Mucosa of rectum (tissue), 2 donors: Measurements from ENCODE around the gene KLK3.
A peak's percentile ranks its signal among the peaks of the same experiment; 100 is the strongest.

Experiments used
- H3K27ac ChIP-seq, 2 donors: one replicate each; pipeline ENCODE4 v1.7.0; 2013; ENCODE audit warnings: inconsistent platforms in 2 of 2, low read depth in 2 of 2, low read length in 2 of 2
- H3K27me3 ChIP-seq, 2 donors: one replicate each; pipeline ENCODE4 v1.7.0; 2013; ENCODE audit warnings: low read length in 2 of 2; ENCODE audit not compliant: control insufficient read depth in 2 of 2, insufficient read depth in 2 of 2
- H3K36me3 ChIP-seq, 2 donors: one replicate each; pipeline ENCODE4 v1.7.0; 2013; ENCODE audit warnings: low read length in 2 of 2; ENCODE audit not compliant: control insufficient read depth in 2 of 2, insufficient read depth in 2 of 2
- H3K4me1 ChIP-seq, 2 donors: one replicate each; pipeline ENCODE4 v1.7.0; 2013; ENCODE audit warnings: low read length in 2 of 2, mild to moderate bottlenecking in 1 of 2; ENCODE audit not compliant: control insufficient read depth in 2 of 2, insufficient read depth in 2 of 2
- H3K4me3 ChIP-seq, 2 donors: one replicate each; pipeline ENCODE4 v1.7.0; 2013; ENCODE audit warnings: low read length in 2 of 2
- H3K9ac ChIP-seq, 2 donors: one replicate each; pipeline ENCODE4 v1.7.0; 2013; ENCODE audit warnings: low read length in 2 of 2, low read depth in 1 of 2, mild to moderate bottlenecking in 1 of 2
- H3K9me3 ChIP-seq, 2 donors: one replicate each; pipeline ENCODE4 v1.7.0; 2013; ENCODE audit warnings: low read length in 2 of 2; ENCODE audit not compliant: control insufficient read depth in 2 of 2
- donor health status: healthy.
- donor health status: Normal muscosa, but diverticular disease.

The KLK3 gene

DNA sequence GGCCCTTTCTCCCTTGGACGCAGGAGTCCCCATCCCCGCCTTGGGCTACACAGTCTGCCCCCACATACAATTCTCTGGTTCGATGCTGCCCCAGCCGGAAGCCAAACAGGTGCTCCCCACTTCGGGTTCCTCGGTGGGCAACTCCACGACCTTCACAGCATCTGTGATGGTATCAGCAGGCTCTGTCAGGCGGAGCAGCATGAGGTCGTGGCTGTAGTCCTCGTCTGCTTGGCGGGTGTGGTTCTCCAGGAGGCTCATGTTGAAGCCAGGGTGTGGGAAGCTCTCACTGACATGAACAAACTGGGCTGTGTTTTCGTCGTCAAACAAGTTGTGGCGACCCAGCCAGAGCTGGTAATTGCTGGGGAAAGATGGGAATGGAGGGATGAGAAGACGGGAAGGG, 34.6 kb upstream of the KLK3 start:
- peak overlapping the region in 1 of 2 donors; percentile 79 for H3K9ac ChIP-seq
- peak overlapping the region; percentile 63 to 70 for H3K4me3 ChIP-seq
- H3K36me3 ChIP-seq = no peaks in the 10 kb centered on the region
- peak overlapping the region; percentile 80 to 89 for H3K27ac ChIP-seq
- peaks cover 8 to 12% of the 10 kb centered on the region in 2 donors for H3K27me3 ChIP-seq
- H3K9me3 ChIP-seq = no peaks in the 10 kb centered on the region
- peaks cover 24 to 55% of the 10 kb centered on the region in 2 donors for H3K4me1 ChIP-seq

DNA sequence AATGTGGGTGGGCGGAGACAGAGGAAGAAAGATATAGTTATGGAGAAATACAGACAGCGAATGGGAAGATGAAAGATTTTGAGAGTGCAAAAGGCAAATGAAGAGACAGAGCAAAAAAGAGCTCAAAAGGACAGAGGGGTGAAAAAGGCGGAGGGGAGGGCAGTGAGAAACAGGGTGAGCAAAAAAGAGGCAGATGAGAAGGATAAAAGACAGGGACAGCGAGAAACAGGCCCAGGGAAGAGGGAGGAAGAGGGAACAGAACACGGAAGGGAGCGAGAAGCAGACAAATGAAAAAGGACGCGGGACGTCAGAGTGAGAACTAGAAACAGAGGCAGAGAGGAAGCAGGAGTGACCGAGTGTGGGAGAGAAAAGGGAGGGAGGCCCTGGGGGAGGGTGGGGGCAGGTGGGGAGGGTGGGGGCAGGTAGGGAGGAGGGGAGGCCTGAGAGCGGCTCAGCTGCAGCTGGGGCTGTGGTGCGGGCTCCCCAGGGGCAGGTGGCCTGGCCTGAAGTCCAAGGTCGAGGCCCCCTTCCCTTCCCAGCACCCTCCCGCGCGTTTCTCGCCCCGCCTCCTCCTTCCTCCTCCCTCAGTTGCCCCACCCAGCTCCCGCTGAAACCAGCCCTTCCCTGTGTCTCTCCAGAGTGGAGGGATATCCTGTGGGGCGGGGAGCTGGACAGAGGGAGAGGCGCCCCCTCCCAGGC, 34.0 kb upstream of the KLK3 start:
- peaks cover 8 to 12% of the 10 kb centered on the region in 2 donors for H3K27me3 ChIP-seq
- peak overlapping the region; percentile 63 to 70 for H3K4me3 ChIP-seq
- H3K27ac ChIP-seq = peak overlapping the region; percentile 80 to 89
- peaks cover 24 to 55% of the 10 kb centered on the region in 2 donors for H3K4me1 ChIP-seq
- peak overlapping the region; percentile 68 to 79 for H3K9ac ChIP-seq
- no peaks in the 10 kb centered on the region for H3K36me3 ChIP-seq
- no peaks in the 10 kb centered on the region for H3K9me3 ChIP-seq

DNA sequence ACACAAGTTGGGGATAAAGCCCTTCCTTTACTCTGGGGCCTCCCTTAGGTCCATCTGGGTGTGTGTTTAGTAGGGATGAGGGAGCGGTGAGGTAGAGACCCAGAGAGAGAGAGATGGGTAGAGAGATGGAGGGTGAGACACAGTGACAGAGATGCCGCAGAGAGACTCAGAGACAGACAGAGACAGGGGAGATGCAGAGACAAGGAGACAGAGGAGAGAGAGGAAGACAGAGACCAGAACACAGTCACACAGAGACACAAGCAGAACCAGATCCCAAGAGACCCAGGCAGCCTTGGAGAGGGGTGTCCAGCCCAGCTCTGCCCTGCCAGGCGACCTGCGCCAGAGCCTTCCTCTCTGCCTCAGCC, 33.5 kb upstream of the KLK3 start:
- H3K4me1 ChIP-seq = peaks cover 24 to 55% of the 10 kb centered on the region in 2 donors
- peak overlapping the region in 1 of 2 donors; percentile 44 for H3K9ac ChIP-seq
- peak overlapping the region; percentile 76 to 89 for H3K27ac ChIP-seq
- peak overlapping the region in 1 of 2 donors; percentile 63 for H3K4me3 ChIP-seq
- H3K9me3 ChIP-seq = no peaks in the 10 kb centered on the region
- peaks cover 8 to 12% of the 10 kb centered on the region in 2 donors for H3K27me3 ChIP-seq
- no peaks in the 10 kb centered on the region for H3K36me3 ChIP-seq

DNA sequence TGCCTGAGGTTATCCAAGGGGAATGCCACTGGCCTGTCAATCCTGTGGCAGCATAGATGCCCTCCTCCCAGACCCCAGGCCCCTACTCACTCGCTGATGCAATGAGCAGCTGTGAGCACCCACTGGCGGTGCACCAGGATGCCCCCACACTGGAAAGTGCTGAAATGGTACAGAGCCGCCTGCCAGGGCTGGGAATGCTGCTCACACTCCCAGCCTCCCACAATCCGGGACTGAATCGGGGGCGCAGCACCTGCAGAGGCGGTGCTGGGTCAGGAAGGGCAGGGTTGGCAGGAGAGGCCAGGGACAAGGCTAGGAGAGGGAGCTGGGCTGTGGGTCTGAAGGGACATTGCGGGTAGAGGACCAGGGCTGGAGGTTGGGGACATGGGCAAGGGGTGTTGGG, 33.1 kb upstream of the KLK3 start:
- H3K4me3 ChIP-seq = no peak overlapping the region
- H3K9ac ChIP-seq = peak overlapping the region in 1 of 2 donors; percentile 44
- H3K27ac ChIP-seq = peak overlapping the region; percentile 76 to 89
- no peaks in the 10 kb centered on the region for H3K9me3 ChIP-seq
- no peaks in the 10 kb centered on the region for H3K36me3 ChIP-seq
- H3K4me1 ChIP-seq = peaks cover 24 to 55% of the 10 kb centered on the region in 2 donors
- peaks cover 8 to 12% of the 10 kb centered on the region in 2 donors for H3K27me3 ChIP-seq

DNA sequence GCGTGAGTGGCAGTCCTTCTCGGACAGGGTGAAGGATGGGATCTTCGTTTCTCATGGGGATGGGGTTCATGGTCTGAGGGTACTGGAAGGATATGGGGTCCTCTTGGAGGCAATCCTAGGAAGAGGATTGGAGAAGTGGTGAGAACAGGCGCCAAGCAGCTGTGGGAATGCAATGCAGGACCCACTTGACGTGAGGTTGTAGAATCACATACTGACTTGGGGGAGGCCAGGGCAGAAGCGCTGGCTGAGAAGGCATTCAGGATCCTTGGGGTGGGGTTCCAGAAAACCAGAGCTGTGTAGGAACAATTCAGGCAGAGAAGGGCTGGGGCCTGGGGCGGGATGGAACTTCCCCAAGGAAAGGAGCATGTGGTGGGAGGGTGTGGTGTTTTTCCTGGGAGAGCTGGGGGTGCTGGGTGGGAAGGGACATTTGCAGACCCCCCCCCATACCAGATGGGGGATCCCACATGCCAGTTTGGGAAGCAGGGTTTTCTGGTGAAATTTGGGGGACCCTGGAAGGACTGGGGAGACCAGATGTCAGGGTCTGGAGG, 32.0 kb upstream of the KLK3 start:
- Histone ChIP-seq H3K27me3 (peaks cover 8 to 12% of the 10 kb centered on the region in 2 donors), H3K27ac (peak overlapping the region; percentile 76 to 89), H3K4me3 (no peak overlapping the region), H3K36me3 (no peaks in the 10 kb centered on the region), H3K9ac (peak overlapping the region in 1 of 2 donors; percentile 27), H3K4me1 (peaks cover 24 to 53% of the 10 kb centered on the region in 2 donors), H3K9me3 (no peaks in the 10 kb centered on the region)

DNA sequence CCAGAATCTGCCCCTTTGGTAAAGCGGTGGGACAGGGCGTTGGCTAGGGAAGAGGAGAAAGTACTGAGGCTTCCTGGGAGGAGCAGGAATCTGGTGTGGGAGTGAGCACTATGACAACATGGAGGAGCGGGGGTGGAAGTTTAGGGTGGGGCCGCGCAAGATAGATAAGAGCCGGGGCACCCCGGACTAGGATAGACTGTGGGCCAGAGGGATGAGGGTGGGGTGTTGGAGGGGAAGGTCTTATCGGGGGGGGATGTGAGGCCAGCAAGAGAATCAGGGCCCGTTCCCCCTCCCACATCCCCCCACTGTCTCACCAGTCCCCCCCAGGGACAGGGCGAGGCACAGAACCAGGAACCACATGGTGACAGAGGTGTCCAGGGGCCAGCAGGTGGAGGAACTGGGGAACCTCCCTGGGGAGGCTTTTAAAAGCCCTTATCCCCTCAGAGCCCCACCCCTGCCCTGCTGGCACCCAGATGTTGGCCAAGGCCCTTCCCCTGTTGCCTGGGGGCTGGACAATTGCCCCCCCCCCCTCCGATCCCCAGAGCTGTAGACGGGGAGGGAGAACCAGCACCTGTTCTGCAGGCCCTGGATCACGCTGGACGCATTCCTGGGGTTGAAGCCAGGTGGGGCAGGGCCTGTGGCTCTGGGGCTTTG, 31.2 kb upstream of the KLK3 start, which contains the start of gene KLK1:
Gene KLK1 (minus strand): TSS at position 399 of the 654 bp plus-strand sequence. CDS start 39 bp downstream, at position 360.
- Histone ChIP-seq H3K4me1 (peaks cover 19 to 49% of the 10 kb centered on the region in 2 donors), H3K27me3 (peaks cover 8% of the 10 kb centered on the region in 2 donors), H3K4me3 (no peak within 1 kb of the TSS), H3K9me3 (no peaks in the 10 kb centered on the region), H3K27ac (peak within 1 kb of the TSS; percentile 76 to 89), H3K9ac (peak within 1 kb of the TSS in 1 of 2 donors; percentile 39), H3K36me3 (no peaks in the 10 kb centered on the region)

DNA sequence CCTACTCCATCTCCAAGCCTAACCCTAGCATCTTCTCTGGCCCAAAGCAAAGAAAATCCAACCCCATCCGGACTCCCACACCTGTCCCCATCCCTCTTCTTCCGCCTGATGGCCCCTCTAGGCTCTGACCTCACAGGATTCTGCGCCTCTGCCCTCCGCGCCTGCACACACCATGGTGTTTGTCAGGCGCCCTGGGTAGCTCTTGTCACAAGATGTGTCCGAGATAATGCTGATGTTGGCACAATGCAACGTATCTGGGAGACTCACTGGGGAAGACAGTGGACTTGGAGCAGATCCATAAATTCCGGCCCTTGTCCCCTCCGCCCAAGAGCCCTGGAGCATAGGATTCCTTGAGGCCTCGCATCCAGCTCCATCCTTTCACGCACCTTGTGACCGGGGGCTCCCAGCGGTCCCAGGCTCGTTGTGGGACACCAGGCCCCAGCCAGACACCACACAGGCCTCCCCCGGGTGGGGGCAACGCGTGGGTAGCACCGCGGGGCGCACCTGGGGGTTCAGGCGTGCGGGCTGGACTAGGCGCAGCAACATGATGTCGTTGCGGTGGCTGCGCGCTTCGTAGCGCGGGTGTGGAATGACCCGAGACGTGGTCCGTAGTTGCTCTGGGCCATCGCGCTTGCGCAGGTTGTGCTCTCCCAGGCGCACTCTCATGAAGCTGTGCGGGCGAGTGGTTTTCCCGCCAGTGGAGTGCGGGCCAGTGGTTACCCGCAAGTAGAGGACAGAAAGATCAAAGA, 28.0 kb upstream of the KLK3 start:
- H3K27me3 ChIP-seq = peaks cover 0 to 3% of the 10 kb centered on the region in 2 donors
- H3K4me3 ChIP-seq = no peak overlapping the region
- peaks cover 5 to 30% of the 10 kb centered on the region in 2 donors for H3K4me1 ChIP-seq
- no peak overlapping the region for H3K27ac ChIP-seq
- H3K36me3 ChIP-seq = no peaks in the 10 kb centered on the region
- H3K9ac ChIP-seq = no peak overlapping the region
- no peaks in the 10 kb centered on the region for H3K9me3 ChIP-seq

DNA sequence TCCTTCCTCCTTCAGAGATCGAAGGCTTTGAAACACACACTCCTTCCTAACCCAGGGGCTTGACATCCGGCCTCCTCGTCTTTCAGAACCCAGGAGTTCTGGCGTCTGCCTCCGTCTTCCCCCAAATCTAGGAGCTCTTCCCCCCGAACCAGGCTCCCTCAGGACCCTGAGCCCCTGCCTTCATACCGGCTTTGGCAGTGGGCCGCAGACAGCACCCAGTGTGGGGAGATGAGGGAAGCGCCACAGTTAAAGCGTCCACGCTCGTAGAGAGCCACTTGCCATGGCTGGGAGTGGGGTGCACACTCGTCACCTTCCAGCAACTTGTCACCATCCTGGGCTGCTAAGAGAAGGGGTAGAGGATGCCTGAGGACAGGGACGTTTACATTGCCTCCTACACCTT, 27.2 kb upstream of the KLK3 start:
- no peaks in the 10 kb centered on the region for H3K9me3 ChIP-seq
- no peak overlapping the region for H3K27ac ChIP-seq
- H3K36me3 ChIP-seq = no peaks in the 10 kb centered on the region
- peaks cover 4 to 22% of the 10 kb centered on the region in 2 donors for H3K4me1 ChIP-seq
- no peak overlapping the region for H3K4me3 ChIP-seq
- H3K9ac ChIP-seq = no peak overlapping the region
- H3K27me3 ChIP-seq = peaks cover 0 to 3% of the 10 kb centered on the region in 2 donors

DNA sequence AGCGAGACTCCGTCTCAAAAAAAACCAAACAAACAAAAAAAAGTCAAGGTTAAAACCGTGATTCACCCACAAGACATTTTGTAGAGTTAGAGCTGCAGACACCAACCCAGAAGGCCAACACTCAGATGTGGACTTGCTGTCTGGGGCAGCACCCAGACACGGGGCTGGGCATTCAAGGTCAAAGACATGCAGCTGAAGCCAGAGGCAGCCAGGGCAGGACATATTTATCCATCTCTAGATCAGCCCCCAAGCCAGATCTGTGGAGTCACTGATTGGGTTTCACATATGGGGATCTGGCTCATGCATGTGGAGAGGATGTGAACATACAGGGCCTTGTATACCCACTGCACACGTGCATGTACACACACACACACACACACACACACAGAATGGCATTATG, 24.9 kb upstream of the KLK3 start:
- Histone ChIP-seq H3K27ac (peak overlapping the region; percentile 15 to 32), H3K27me3 (peaks cover 0 to 3% of the 10 kb centered on the region in 2 donors)

More for the DNA sequence above, 24.9 kb upstream of the KLK3 start:
- H3K4me1 ChIP-seq = peaks cover 0 to 2% of the 10 kb centered on the region in 2 donors
- H3K9me3 ChIP-seq = no peaks in the 10 kb centered on the region
- no peak overlapping the region for H3K9ac ChIP-seq
- no peak overlapping the region for H3K4me3 ChIP-seq
- no peaks in the 10 kb centered on the region for H3K36me3 ChIP-seq
